WTC11 (cell line): ENCODE results near the gene ESRRG. TPM values are rescaled to one million over a fixed set of nuclear protein-coding genes. Genes with fewer than 3 reads are reported as not detected.

Source experiments
- ATAC-seq: fragments of 200-7000 bp; cut with Tn5 transposase; 2 replicates; pipeline ENCODE4 v1.10.0; 2021; ENCODE audit warnings: mild to moderate bottlenecking, moderate library complexity
- CTCF ChIA-PET: fragments of 300-600 bp; sonication (Branson Sonifier 250); formaldehyde crosslinking; loops from one replicate; lab custom pipeline; 2021; ENCODE audit warnings: antibody characterized with exemption; lab: Charles Lee
- POLR2A ChIA-PET: fragments of 350-600 bp; sonication (Branson Sonifier 250); formaldehyde crosslinking; loops from one replicate; lab custom pipeline; 2021; ENCODE audit warnings: antibody characterized with exemption; lab: Charles Lee
- DNase-seq: peaks from one replicate; pipeline ENCODE4 v3.0.0; 2021; ENCODE audit warnings: low spot score
- H3K27ac Mint-ChIP-seq: 2 replicates; pipeline ENCODE4 v1.8.0; 2021; ENCODE audit warnings: mixed read lengths
- H3K27me3 Mint-ChIP-seq: 2 replicates; pipeline ENCODE4 v1.8.0; 2021; ENCODE audit warnings: low read depth, mild to moderate bottlenecking, moderate library complexity, mixed read lengths
- H3K36me3 Mint-ChIP-seq: 2 replicates; pipeline ENCODE4 v1.8.0; 2021; ENCODE audit warnings: mixed read lengths
- H3K4me1 Mint-ChIP-seq: 2 replicates; pipeline ENCODE4 v1.8.0; 2022; ENCODE audit warnings: mixed read lengths
- H3K4me3 Mint-ChIP-seq: 2 replicates; pipeline ENCODE4 v1.8.0; 2021; ENCODE audit warnings: mild to moderate bottlenecking, moderate library complexity, mixed read lengths
- H3K9me3 Mint-ChIP-seq: 2 replicates; pipeline ENCODE4 v1.8.0; 2021; ENCODE audit warnings: mixed read lengths
- ATF2 ChIP-seq: sonication (generic); formaldehyde crosslinking; IDR thresholded peaks from 2 replicates; pipeline ENCODE4 v1.8.1; 2022; ENCODE audit warnings: low read depth, missing genetic modification reagents, borderline replicate concordance
- ETV6 ChIP-seq: sonication (generic); formaldehyde crosslinking; IDR thresholded peaks from 2 replicates; pipeline ENCODE4 v1.8.1; 2022; ENCODE audit warnings: mild to moderate bottlenecking, missing genetic modification reagents
- HMGXB4 ChIP-seq: sonication (generic); formaldehyde crosslinking; IDR thresholded peaks from 2 replicates; pipeline ENCODE4 v1.8.1; 2023; ENCODE audit warnings: mild to moderate bottlenecking, moderate library complexity, missing genetic modification reagents
- KAT7 ChIP-seq: sonication (generic); formaldehyde crosslinking; IDR thresholded peaks from 2 replicates; pipeline ENCODE4 v1.8.1; 2023; ENCODE audit warnings: missing genetic modification reagents, mild to moderate bottlenecking, borderline replicate concordance
- NFE2L1 ChIP-seq: sonication (generic); formaldehyde crosslinking; IDR thresholded peaks from 2 replicates; pipeline ENCODE4 v1.8.1; 2023; ENCODE audit warnings: missing genetic modification reagents
- NR1H2 ChIP-seq: sonication (generic); formaldehyde crosslinking; IDR thresholded peaks from 2 replicates; pipeline ENCODE4 v1.9.0; 2021; ENCODE audit warnings: mild to moderate bottlenecking, moderate library complexity, missing genetic modification reagents
- TEAD4 ChIP-seq: sonication (generic); formaldehyde crosslinking; IDR thresholded peaks from 2 replicates; pipeline ENCODE4 v1.8.0; 2022; ENCODE audit warnings: mild to moderate bottlenecking, missing genetic modification reagents
- ZBTB21 ChIP-seq: sonication (generic); formaldehyde crosslinking; IDR thresholded peaks from 2 replicates; pipeline ENCODE4 v1.8.1; 2023; ENCODE audit warnings: mild to moderate bottlenecking, missing genetic modification reagents, borderline replicate concordance
- ZNF121 ChIP-seq: sonication (generic); formaldehyde crosslinking; IDR thresholded peaks from 2 replicates; pipeline ENCODE4 v1.8.0; 2023; ENCODE audit warnings: missing genetic modification reagents
- ZNF219 ChIP-seq: sonication (generic); formaldehyde crosslinking; IDR thresholded peaks from 2 replicates; pipeline ENCODE4 v1.8.0; 2023; ENCODE audit warnings: missing genetic modification reagents, mild to moderate bottlenecking, borderline replicate concordance
- ZNF263 ChIP-seq: sonication (generic); formaldehyde crosslinking; IDR thresholded peaks from 2 replicates; pipeline ENCODE4 v1.8.1; 2022; ENCODE audit warnings: low read depth, mild to moderate bottlenecking, moderate library complexity, missing genetic modification reagents
- ZNF532 ChIP-seq: fragments of 250-450 bp; sonication (Bioruptor Pico); IDR thresholded peaks from 2 replicates; pipeline ENCODE4 v1.9.0; 2021; ENCODE audit warnings: mild to moderate bottlenecking, borderline replicate concordance
- total RNA-seq: library from RNA; stranded (reverse); gene quantifications from 3 replicates; pipeline ENCODE4 v1.2.3, GENCODE V29; 2021
- TF ChIP-seq, protein P1 (sequence below): sonication (generic); formaldehyde crosslinking; IDR thresholded peaks from 2 replicates; pipeline ENCODE4 v1.8.0; 2023; ENCODE audit warnings: missing genetic modification reagents, mild to moderate bottlenecking, borderline replicate concordance

Gene ESRRG
- total RNA-seq, 1 experiment from 2014 or later: 2.3 TPM

- TF ChIP-seq, protein P1, sequence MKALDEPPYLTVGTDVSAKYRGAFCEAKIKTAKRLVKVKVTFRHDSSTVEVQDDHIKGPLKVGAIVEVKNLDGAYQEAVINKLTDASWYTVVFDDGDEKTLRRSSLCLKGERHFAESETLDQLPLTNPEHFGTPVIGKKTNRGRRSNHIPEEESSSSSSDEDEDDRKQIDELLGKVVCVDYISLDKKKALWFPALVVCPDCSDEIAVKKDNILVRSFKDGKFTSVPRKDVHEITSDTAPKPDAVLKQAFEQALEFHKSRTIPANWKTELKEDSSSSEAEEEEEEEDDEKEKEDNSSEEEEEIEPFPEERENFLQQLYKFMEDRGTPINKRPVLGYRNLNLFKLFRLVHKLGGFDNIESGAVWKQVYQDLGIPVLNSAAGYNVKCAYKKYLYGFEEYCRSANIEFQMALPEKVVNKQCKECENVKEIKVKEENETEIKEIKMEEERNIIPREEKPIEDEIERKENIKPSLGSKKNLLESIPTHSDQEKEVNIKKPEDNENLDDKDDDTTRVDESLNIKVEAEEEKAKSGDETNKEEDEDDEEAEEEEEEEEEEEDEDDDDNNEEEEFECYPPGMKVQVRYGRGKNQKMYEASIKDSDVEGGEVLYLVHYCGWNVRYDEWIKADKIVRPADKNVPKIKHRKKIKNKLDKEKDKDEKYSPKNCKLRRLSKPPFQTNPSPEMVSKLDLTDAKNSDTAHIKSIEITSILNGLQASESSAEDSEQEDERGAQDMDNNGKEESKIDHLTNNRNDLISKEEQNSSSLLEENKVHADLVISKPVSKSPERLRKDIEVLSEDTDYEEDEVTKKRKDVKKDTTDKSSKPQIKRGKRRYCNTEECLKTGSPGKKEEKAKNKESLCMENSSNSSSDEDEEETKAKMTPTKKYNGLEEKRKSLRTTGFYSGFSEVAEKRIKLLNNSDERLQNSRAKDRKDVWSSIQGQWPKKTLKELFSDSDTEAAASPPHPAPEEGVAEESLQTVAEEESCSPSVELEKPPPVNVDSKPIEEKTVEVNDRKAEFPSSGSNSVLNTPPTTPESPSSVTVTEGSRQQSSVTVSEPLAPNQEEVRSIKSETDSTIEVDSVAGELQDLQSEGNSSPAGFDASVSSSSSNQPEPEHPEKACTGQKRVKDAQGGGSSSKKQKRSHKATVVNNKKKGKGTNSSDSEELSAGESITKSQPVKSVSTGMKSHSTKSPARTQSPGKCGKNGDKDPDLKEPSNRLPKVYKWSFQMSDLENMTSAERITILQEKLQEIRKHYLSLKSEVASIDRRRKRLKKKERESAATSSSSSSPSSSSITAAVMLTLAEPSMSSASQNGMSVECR (CRISPR knock-in tag): no peak
These were observed 239.4 kb downstream of the ESRRG start (continued) for GRCh38 chr1:216483672-216484401.

GRCh38 chr1:216482620-216483019 is 240.6 kb downstream of the ESRRG start:
- no peak for DNase-seq
- ChIA-PET CTCF (no interaction called here), POLR2A (no interaction called here)
- Mint-ChIP-seq H3K9me3 (peaks cover 18% of the 10 kb centered on the region), H3K27me3 (peaks cover 22% of the 10 kb centered on the region), H3K27ac (no peak overlapping the region), H3K36me3 (peaks cover 3% of the 10 kb centered on the region; the same call in 1 of the 2 replicates), H3K4me3 (no peak overlapping the region)
- no peak for TF ChIP-seq ZBTB21 (CRISPR knock-in tag)
- no peak for TF ChIP-seq ZNF263 (CRISPR knock-in tag)
- no peak for TF ChIP-seq HMGXB4 (CRISPR knock-in tag)
- TF ChIP-seq NFE2L1 (CRISPR knock-in tag): no peak
- TF ChIP-seq NR1H2 (CRISPR knock-in tag): no peak
- no peak for TF ChIP-seq ETV6 (CRISPR knock-in tag)
- TF ChIP-seq KAT7 (CRISPR knock-in tag): no peak
- TF ChIP-seq ZNF532 (CRISPR knock-in tag): no peak
- TF ChIP-seq ZNF219: no peak
- no peak for TF ChIP-seq ZNF121
- no peak for TF ChIP-seq TEAD4 (CRISPR knock-in tag)
- TF ChIP-seq ATF2 (CRISPR knock-in tag): no peak
- TF ChIP-seq, all 79 proteins: peak for 0
- no peak for ATAC-seq
- peaks cover 13% of the 10 kb centered on the region for H3K4me1 Mint-ChIP-seq
